HG03045 (cell line): Measurements from ENCODE around the gene NPAT.
"Not testable (repeated sequence)": the region's sequence is repeated elsewhere in the genome, so short reads cannot be mapped to it uniquely, and the experiment has no call there.

ENCODE experiments used
- ATAC-seq: cut with Tn5 transposase; IDR thresholded peaks from one replicate; pipeline ENCODE4 v1.9.1; 2021; ENCODE audit warnings: mild to moderate bottlenecking, moderate library complexity; ENCODE audit not compliant: unreplicated experiment

NPAT gene

DNA sequence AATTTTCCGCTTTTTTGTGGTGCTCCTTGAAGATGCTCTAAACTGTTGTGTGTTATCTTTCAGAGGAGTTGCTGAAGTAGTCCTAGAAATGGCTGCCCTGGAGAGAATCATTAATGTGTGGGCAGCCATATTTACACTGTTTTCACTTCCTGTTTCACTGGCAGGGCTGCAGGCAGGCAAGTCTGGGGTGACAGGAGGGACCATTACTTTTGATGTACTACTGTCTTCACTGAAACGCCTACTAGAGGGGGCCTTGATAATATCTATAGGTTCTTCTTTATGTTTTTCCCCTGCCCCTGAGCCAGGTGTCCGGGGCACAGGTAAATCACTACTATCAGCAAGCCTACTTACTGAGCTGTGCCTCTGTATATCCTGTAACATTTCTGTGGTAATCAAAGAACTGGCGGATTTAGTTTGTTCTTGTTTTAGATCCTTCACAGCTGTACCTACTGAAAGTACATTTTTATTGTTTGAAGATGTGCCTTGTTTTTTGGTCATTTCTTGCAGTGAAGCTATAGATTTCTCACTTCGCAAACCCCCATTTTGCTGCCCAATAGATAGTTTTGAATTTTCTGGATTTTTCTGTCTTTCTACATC, 61.4 kb downstream of the NPAT start:
- peak; percentile 94 for ATAC-seq

DNA sequence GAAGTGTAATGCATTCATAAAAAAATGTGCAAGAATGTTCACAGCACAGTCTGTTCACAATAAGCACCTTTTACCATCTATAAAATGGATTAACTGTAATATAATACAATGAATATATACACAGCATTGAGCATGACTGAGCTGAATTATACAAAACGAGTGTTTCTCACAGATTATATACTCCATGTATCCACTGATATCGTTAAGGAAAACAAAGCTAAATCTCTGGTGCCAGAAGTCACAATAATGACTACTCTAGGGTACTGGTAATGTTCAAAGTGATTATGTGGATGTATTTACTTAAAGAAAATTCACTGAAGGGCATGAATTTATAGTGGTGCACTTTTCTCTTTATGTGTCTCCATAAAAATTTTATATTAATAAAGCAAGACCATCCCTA, 67.8 kb downstream of the NPAT start:
- no peak for ATAC-seq

DNA sequence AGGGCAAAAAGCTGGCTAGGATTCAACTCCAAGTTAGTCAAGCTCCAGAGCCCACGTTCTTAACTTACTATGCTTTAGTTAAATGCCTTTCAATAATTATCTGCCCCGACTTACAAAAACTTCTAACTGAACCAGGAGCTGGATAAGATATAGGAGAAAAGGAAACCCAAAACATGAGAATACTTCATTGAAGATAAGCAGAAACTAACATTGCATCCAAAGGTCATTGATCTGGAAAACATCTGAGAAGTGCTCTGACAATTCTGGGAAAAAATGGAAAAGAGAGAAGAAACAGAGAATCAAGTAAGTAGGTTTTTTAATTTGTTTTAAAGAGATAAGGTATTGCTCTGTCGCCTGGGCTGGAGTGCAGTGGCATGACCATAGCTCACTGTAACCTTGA, 73.9 kb downstream of the NPAT start:
- ATAC-seq = no peak

DNA sequence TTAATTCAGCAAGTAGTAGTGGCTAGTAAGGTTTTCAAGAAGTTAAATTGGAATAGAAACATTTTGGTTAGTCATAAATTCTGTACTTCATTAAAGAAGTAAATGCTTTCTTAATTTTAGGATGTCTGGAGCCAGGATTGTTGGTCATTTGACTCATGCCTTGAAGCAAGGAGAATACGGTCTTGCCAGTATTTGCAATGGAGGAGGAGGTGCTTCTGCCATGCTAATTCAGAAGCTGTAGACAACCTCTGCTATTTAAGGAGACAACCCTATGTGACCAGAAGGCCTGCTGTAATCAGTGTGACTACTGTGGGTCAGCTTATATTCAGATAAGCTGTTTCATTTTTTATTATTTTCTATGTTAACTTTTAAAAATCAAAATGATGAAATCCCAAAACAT, 75.3 kb downstream of the NPAT start:
- ATAC-seq = no peak

DNA sequence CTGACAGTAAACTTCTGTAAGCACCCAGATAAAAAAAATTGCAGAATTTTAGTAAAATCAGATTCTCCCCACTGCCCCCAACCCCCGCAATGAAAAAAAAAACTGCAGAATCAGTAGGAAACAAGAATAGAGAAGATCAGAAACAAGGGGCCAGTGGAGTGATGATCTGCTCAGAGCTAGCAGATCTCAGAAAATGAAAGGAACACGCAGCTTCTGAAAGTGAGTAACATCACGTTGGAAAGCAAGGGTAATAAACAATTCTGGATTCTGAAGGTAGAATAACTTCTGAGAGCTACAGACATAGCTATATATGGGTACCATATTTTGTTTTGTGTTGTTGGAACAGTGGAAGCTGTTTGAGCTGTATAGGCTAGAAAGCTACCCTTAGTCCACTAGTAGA, 77.8 kb downstream of the NPAT start:
- ATAC-seq = no peak

DNA sequence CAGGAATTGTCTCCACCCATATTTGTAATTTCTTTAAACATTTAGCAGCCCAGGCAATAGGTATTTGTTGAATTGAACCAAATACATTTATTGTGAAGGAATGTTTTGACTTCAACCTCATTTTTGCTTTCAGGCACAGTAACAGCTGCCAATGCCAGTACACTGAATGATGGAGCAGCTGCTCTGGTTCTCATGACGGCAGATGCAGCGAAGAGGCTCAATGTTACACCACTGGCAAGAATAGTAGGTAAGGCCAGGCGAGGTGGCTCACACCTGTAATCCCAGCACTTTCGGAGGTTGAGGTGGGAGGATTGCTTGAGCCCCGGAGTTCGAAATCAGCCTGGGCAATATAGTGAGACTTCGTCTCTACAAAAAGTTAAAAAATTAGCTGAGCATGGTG, 80.1 kb downstream of the NPAT start:
- ATAC-seq = no peak

DNA sequence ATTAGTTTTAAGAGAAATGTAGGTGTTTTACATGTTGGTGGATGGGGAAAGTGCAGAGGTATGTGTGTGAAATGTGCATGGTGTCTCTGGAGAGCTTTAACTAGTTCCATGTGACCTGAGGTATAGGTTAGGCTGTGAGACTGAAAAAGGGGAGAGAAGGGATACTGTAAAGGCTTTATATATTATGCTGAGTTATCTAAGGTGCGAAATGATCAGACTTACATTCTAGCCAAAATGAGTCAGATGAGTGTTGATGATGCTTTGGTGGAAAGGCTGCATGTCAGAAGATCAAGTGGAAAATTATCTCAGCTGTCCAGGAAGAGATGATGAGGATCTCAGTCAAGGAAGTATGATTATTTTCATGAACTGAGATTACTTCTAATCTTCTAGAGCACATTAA, 85.2 kb downstream of the NPAT start:
- ATAC-seq = no peak

DNA sequence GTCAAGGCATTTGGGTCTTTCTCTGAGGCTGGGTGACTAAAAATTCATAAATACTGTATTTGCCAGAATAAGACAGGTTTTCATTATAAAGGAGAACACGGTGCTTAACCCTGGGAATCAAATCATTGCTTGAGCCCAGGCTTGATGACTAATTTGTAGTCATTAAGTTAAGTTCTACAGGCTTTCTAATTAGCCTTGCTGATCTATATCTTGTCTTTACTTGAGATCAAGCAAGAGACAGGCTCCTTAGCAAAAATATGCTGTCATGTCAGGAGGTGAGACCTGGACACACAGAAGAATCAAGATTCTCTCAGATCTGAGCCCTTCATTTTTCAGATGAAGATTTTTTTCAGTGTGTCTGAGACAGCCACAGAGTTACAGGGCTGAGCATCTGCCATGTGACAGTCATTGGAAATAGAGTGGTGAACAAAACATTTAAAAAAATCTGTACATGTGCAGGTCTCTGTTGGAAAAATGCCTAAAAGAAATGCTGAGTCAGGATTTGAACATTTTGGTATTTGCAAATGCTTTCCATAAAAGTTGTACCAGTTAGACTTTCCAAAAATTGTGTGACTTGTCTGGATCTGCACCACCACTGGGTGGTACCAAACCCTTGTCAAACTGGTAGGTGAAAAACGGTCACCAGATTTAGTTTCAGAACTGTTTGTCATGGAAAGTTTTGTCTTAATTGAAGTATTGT, 86.4 kb downstream of the NPAT start:
- no peak for ATAC-seq

DNA sequence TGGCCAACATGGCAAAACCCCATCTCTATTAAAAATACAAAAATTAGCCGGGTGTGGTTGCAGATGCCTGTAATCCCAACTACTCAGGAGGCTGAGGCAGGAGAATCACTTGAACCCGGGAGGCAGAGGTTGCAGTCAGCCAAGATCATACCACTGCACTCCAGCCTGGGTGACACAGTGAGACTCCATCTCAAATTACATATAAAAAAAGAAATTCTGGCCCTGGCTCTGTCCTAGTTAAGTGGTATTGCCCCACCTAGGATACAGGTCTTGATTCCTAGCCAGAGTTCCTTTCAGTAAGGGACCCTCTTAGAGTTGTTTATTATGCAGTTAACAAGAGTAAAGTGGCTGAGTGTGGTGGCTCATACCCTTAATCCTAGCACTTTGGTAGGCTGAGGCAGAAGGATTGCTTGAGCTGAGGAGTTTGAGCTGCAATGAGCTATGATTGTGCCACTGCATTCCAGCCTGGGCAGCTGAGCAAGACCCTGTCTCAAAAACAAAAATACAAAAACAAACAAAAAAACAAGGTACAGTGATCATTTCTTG, 89.4 kb downstream of the NPAT start:
- ATAC-seq = not testable (repeated sequence)

DNA sequence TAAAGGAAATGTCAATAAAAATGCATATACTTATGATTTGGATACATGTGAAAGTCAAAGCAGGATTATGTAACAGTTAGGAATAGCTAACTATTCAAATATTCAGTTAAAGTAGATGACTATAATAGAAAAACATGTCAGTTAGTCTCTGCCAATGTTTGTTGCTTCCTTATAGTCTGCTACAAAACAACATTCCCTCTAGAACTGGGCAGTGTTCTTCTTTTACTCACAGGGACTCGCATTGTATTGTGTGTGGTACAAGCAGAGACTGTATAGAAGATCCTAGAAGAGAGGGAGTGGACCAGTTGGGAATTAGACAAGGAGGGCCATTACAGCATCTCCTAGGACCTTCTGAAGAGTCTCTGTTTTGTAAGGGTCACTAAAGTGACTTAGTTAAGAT, 90.4 kb downstream of the NPAT start:
- ATAC-seq = no peak

DNA sequence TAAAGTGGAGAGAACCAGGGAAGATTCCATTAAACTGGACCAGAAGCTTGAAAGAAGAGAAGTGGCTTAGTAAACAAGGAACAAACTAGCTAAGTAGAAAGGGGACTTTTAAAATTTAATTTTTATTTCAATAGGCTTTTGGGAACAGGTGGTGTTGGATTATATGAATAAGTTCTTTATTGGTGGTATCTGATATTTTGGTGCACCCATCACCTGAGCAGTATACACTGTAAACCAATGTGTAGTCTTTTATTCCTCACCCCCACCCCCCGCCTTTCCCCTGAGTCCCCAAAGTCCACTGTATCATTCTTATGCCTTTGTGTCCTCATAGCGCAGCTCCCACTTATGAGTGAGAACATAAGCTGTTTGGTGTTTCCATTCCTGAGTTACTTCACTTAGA, 93.7 kb downstream of the NPAT start:
- ATAC-seq = no peak

DNA sequence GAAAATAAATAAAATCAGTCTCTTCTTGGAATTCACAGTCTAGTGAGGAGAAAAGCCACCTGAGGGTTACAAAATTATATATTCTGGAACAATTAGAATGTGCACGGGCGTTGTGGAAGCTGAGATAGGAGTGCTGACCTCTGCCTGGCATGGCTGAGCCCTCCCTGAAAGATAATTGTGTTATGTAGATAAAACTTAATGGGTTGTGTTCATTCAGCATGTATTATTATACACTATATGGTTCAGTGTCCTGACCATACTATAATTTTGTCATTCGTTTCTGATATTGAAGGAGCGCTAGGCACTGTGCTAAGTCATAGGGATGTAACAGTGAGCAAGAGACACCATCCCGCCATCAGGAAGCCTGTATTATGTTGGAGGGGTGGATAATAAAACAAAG, 97.3 kb downstream of the NPAT start:
- ATAC-seq = no peak

DNA sequence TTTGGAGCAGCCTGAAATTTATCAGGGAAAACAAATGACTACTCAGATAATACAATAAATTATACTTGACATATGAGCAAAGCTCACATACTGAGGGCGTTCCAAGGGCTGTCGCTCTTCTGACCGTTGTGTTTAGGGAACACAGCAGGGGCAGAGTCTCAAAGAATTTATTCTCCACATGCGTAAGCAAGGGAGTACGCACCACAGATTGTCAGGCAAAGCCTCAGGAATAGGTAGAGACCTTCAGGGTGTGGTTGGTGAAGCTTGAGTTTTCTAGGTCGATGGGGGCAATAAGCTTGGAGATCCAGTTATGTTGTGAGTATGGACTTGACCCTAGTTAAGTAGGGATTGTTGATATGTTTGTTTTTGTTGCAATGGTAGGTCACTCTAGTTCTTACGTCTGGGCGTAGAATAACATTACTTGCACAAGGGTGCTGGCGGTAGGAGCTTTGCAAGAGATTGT, 100.2 kb downstream of the NPAT start:
- no peak for ATAC-seq

DNA sequence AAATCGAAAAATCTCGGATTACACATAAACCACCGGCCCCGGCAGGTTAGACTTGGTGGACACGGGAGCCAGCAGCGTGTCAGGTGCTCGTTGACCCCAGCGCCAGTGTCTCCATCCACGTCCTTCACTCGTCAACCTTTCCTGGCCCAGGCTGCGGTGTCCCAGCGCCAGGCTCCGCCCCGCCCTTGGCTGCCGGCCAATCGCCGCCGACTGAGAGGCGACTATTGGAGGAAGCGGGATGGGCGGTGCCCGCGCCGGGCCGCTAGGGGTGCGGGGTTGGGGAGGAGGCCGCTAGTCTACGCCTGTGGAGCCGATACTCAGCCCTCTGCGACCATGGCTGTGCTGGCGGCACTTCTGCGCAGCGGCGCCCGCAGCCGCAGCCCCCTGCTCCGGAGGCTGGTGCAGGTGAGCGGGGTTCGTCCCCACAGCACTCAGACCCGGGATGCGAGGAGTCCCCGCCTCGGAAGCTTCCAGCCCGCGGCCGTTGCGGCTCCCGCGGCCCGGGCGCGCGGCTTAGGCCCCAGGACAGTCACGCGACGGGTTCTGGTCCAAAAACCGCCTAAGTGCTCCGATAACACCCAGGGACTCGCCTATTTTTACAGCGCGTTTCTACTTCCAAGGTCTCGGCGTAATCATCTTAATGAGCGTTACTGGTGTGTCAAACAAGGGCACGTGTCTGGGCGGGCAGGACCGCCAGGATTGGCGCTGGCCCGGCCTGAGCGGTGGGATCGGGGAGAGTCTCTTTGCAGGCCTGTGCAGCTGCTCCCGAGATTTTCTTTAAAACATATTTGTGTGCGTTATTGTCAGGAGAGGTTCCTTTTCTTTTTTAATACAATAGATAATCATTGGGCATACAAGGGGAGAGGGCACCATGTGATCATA, 100.9 kb downstream of the NPAT start, which contains the start of gene ACAT1:
Gene ACAT1, plus strand, starts transcription at position 294 of the 882 bp plus-strand sequence. Its CDS starts 40 bp downstream, at position 334.
- ATAC-seq = peak; percentile 98

DNA sequence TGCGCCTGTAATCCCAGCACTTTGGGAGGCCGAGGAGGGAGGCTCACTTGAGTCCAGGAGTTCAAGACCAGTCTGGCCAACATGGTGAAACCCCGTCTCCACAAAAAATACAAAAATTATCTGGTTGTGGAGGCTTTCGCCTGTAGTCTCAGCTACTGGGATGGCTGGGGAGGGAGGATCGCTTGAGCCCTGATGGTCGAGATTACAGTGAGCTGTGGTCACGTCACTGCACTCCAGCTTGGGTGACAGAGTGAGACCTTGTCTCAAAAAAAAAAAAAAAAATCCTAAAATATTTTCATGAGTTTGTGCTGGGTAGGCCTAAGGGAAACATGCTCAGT, 101.5 kb downstream of the NPAT start:
- ATAC-seq = peak; percentile 13

DNA sequence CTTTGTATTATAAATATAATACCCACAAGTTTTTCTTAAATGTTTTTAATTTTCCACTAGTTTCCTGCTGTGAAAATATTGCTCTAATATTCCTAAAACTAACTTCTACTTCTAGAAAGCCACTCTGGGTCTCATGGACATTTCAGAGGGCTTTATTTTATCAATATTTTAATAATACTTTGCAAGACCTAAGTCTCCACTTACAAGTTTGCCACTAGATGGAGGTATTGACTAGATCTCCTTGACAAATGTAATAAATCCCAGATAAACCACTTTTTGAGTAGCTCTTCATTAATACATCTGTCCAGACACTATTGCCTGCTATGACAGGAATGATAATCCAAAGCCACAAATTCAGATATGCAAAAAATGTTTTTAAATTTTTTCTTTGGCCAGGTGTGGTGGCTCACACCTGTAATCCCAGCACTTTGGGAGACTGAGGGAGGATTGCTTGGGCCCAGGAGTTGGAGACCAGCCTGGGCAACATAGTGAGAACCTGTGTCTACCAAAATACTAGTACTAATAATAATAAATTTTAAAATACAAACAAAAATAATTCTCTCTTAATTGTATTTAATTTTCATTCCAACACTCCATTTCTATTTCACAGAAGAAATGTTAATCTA, 104.6 kb downstream of the NPAT start:
- no peak for ATAC-seq

DNA sequence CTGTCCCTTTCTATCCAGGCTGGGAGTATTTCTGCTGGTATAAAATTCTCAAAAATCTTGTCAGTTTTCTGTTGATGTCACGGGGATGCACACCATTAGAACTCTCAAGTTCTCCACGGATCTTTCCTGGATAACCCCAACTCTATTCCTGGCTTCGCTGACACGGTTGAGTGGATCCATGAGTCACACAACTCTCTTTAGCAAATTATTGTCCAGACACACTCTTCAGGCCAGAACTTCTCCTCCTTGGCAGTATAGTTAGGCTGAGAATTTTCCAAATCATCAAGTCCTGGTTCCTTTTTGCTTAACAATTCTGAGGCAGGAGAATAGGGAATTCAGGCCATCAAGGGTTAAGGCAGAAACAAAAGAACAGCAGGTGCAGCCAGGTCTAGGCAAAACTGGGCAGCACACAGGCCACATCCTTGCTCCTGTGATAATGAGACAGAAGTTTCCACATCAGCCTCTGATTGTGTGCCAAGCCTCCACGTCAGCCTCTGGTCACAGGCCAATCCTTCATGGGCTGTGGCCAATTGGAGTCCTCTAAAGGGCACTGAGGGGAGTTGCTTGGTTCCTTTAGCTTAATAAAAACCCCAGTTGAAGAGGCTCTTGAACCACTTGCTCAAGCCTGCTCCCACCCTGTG, 106.8 kb downstream of the NPAT start:
- no peak for ATAC-seq

DNA sequence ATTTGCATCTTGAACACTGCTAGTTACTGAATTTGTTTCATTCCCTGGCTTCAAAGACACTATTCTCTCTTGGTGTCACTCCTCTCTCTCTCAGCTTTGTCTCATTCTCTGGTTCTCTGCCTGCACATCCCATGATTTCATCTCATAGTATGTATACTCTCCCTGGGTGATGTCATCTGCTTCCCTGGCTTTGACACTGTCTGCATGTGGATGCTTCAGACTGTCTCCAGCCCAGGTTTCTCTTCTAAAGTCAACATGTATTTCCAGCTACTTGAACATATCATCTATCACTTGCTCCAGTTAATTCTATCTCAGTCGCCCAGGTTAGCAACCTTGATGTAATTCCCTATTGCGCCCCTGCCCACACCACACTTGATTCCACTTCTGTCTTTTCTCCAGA, 110.4 kb downstream of the NPAT start:
- no peak for ATAC-seq

DNA sequence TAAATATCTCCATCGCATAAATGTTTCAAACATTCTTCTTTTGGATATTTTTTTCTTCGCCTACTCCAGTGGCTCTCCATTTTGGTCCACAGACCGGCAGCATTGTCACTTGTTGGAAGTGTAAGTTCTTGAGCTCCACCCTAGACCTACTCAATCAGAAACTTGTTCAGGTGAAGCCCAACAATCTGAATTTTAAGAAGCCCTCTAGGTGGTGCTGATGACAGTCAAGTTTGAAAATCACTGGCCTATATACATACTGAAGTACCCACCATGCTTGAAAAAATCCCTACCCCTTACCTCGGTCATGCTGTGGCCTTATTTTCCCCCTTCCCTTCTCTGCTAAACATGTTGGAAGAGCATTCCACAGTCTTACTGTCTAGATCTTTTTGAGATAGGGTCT, 111.3 kb downstream of the NPAT start:
- no peak for ATAC-seq
